B cell (primary cell): ENCODE results near the gene BSDC1. TPM values are rescaled to one million over a fixed set of nuclear protein-coding genes. Genes with fewer than 3 reads are reported as not detected.

Source experiments
- ATAC-seq: fragments of 200-7000 bp; cut with Tn5 transposase; one replicate; pipeline ENCODE4 v1.10.0; 2021; ENCODE audit warnings: low read depth, mild to moderate bottlenecking, moderate number of reproducible peaks, moderate library complexity
- CTCF ChIA-PET: fragments of 350-600 bp; sonication (Branson Sonifier 250); formaldehyde crosslinking; loops from one replicate; lab custom pipeline; 2021; ENCODE audit warnings: antibody characterized with exemption, inconsistent platforms; lab: Charles Lee
- POLR2A ChIA-PET: fragments of 350-600 bp; sonication (Branson Sonifier 250); formaldehyde crosslinking; loops from one replicate; lab custom pipeline; 2021; ENCODE audit warnings: antibody characterized with exemption; lab: Charles Lee
- DNase-seq: peaks from one replicate; pipeline ENCODE4 v3.0.0; 2013
- H2AFZ ChIP-seq: 2 replicates; pipeline ENCODE4 v1.6.1; 2012; ENCODE audit warnings: mild to moderate bottlenecking, low read depth, low read length; ENCODE audit not compliant: insufficient read depth, poor library complexity, severe bottlenecking
- H3K27ac ChIP-seq, 2 donors: 1 replicate in 1 of 2; 2 replicates in 1 of 2; pipeline ENCODE4 v1.5.1; 2012 to 2013; ENCODE audit warnings: low read length in 2 of 2, mild to moderate bottlenecking in 2 of 2, moderate library complexity in 1 of 2
- H3K27me3 ChIP-seq, 4 experiments: fragments of 200-600 bp in 1 of 4; sonication (generic) in 1 of 4; replicated peaks in 1 of 4; 1 replicate in 2 of 4; 2 replicates in 2 of 4; pipeline versions ENCODE4 v1.6.1 to v1.7.0; 2013 to 2016; ENCODE audit warnings: low read length in 3 of 4, mild to moderate bottlenecking in 2 of 4, mixed read lengths in 1 of 4, moderate library complexity in 1 of 4; ENCODE audit not compliant: insufficient read depth in 4 of 4, control insufficient read depth in 3 of 4; ENCODE audit errors: control extremely low read depth in 1 of 4
- H3K36me3 ChIP-seq, 2 experiments: replicated peaks in 1 of 2; 1 replicate in 1 of 2; 2 replicates in 1 of 2; pipeline versions ENCODE4 v1.6.1 to v1.7.1; 2013; ENCODE audit warnings: low read length in 1 of 2; ENCODE audit not compliant: insufficient read depth in 2 of 2, control insufficient read depth in 1 of 2; ENCODE audit errors: control extremely low read depth in 1 of 2, extremely low read depth in 1 of 2
- H3K4me1 ChIP-seq, 2 donors: fragments of 200-600 bp in 1 of 2; sonication (generic) in 1 of 2; 1 replicate in 1 of 2; 2 replicates in 1 of 2; pipeline versions ENCODE4 v1.5.1 to v1.6.1; 2013 to 2017; ENCODE audit warnings: low read length in 2 of 2; ENCODE audit not compliant: control insufficient read depth in 2 of 2, insufficient read depth in 2 of 2
- H3K4me2 ChIP-seq: replicated peaks from 2 replicates; pipeline ENCODE3; 2012; ENCODE audit warnings: mild to moderate bottlenecking, low read depth, low read length; ENCODE audit not compliant: poor library complexity, severe bottlenecking
- H3K4me3 ChIP-seq, 5 experiments: fragments of 200-600 bp in 1 of 5; sonication (generic) in 1 of 5; 1 replicate in 3 of 5; 2 replicates in 2 of 5; pipeline versions ENCODE4 v1.5.1 to v1.7.0; 2011 to 2016; ENCODE audit warnings: low read length in 4 of 5, mild to moderate bottlenecking in 4 of 5, low read depth in 2 of 5, control low read depth in 1 of 5, moderate library complexity in 1 of 5; ENCODE audit not compliant: insufficient read depth in 1 of 5; ENCODE audit errors: control extremely low read depth in 1 of 5, extremely low read depth in 1 of 5
- H3K79me2 ChIP-seq: fragments of 200-600 bp; sonication (generic); one replicate; pipeline ENCODE4 v1.6.0; 2016; ENCODE audit warnings: low read length; ENCODE audit not compliant: control insufficient read depth, insufficient read depth
- H3K9ac ChIP-seq: fragments of 200-600 bp; sonication (generic); 2 replicates; pipeline ENCODE4 v1.6.1; 2017; ENCODE audit warnings: mild to moderate bottlenecking, low read length, moderate library complexity
- H3K9me3 ChIP-seq, 3 donors: one replicate each; pipeline versions ENCODE4 v1.6.1 to v1.7.1; 2013; ENCODE audit warnings: low read length in 2 of 3; ENCODE audit not compliant: control insufficient read depth in 2 of 3, insufficient read depth in 1 of 3; ENCODE audit errors: control extremely low read depth in 1 of 3
- H4K20me1 ChIP-seq: 2 replicates; pipeline ENCODE4 v1.6.0; 2012; ENCODE audit warnings: mild to moderate bottlenecking, low read length; ENCODE audit not compliant: insufficient read depth, control insufficient read depth, poor library complexity, severe bottlenecking
- H3K27ac Mint-ChIP-seq: one replicate; pipeline ENCODE4 v1.8.0; 2021; ENCODE audit warnings: mixed read lengths
- H3K27me3 Mint-ChIP-seq: one replicate; pipeline ENCODE4 v1.8.0; 2021; ENCODE audit warnings: mixed read lengths
- H3K4me1 Mint-ChIP-seq: one replicate; pipeline ENCODE4 v1.8.0; 2021; ENCODE audit warnings: mixed read lengths
- H3K4me3 Mint-ChIP-seq: one replicate; pipeline ENCODE4 v1.8.0; 2021; ENCODE audit warnings: mixed read lengths
- H3K9me3 Mint-ChIP-seq: one replicate; pipeline ENCODE4 v1.8.0; 2022; ENCODE audit warnings: mixed read lengths; ENCODE audit not compliant: insufficient read depth
- CTCF ChIP-seq: fragments of 200-600 bp; IDR thresholded peaks from one replicate; pipeline ENCODE4 v1.8.0; 2022; ENCODE audit warnings: antibody characterized with exemption, mild to moderate bottlenecking
- EZH2 ChIP-seq: IDR thresholded peaks from 2 replicates; pipeline ENCODE4 v1.6.1; 2012; ENCODE audit warnings: borderline replicate concordance, low read depth, mild to moderate bottlenecking, moderate library complexity, low read length; ENCODE audit not compliant: insufficient read depth, poor library complexity, severe bottlenecking
- WGBS: methylation state at CpG from one replicate; pipeline ENCODE4 v1.1.5; 2013; ENCODE audit warnings: missing lambda C conversion rate; ENCODE audit not compliant: insufficient coverage; 5-methylcytosine and 5-hydroxymethylcytosine counted together
- intact Hi-C: fragments of 100-400 bp; cut with micrococcal nuclease; formaldehyde crosslinking; loops from one replicate; pipeline ENCODE4 v1.10.0; 2022
- polyA plus RNA-seq: library from polyadenylated mRNA; depleted of rRNA; stranded (reverse); fragments of >200 nt; gene quantifications from 2 replicates; pipeline ENCODE4 v1.2.3, GENCODE V29; 2012
- total RNA-seq, 2 donors: library from RNA; stranded (reverse); fragments of 120-200 nt in 1 of 2; gene quantifications; 1 replicate in 1 of 2; 2 replicates in 1 of 2; pipeline versions ENCODE4 v1.2.3 to v1.2.4, GENCODE V29; 2013 to 2022

The BSDC1 gene
- total and polyA plus RNA-seq, 2 donors (not counting 1 experiment from before 2014, with no cell fraction given): 54.5 to 117 TPM

- CTCF ChIA-PET: interaction anchor here (1.0 to 6.6 kb wide), 11 partner anchors 13 to 213 kb away, joined by 3 to 76 read pairs (median 4); partner anchors contain the start of genes BSDC1, CCDC28B and MARCKSL1
Observed at GRCh38 chr1:32413507-32414185, 19.4 kb upstream of the BSDC1 start.

More at GRCh38 chr1:32413507-32414185, 19.4 kb upstream of the BSDC1 start:
- H3K4me1 ChIP-seq: no peaks in the 10 kb centered on the region
- H3K36me3 ChIP-seq: no peaks in the 10 kb centered on the region
- H2AFZ ChIP-seq: no peak overlapping the region
- ATAC-seq (peak; percentile 57), DNase-seq (peak; percentile 86)
- no peak overlapping the region for H3K27ac Mint-ChIP-seq
- H3K27me3 ChIP-seq: peaks cover 0 to 6% (median 5%) of the 10 kb centered on the region in 4 experiments
- H3K9me3 Mint-ChIP-seq: no peaks in the 10 kb centered on the region
- TF ChIP-seq CTCF (peak; percentile 94), EZH2 (no peak)
- H4K20me1 ChIP-seq: no peaks in the 10 kb centered on the region
- WGBS: 59% methylated on average over 9 of the region's 10 CpGs
- H3K4me3 ChIP-seq: no peak overlapping the region
- H3K79me2 ChIP-seq: no peaks in the 10 kb centered on the region
- H3K4me3 Mint-ChIP-seq: no peak overlapping the region
- H3K27ac ChIP-seq: no peak overlapping the region
- no peak overlapping the region for H3K9ac ChIP-seq
- H3K9me3 ChIP-seq: peaks cover 0 to 2% (median 0%) of the 10 kb centered on the region in 3 donors
- intact Hi-C loops: loop anchor here (1.0 to 5.0 kb wide), 3 partner anchors 13 to 451 kb away; no protein-coding TSS in a partner anchor
- H3K27me3 Mint-ChIP-seq: peaks cover 19% of the 10 kb centered on the region
- peaks cover 2% of the 10 kb centered on the region for H3K4me1 Mint-ChIP-seq
- H3K4me2 ChIP-seq: no peak overlapping the region
- POLR2A ChIA-PET: no interaction called here
